Measurements from ENCODE around the gene LSM4. TPM values are rescaled to one million over a fixed set of nuclear protein-coding genes. Genes with fewer than 3 reads are reported as not detected.

Gene LSM4
- total and polyA plus RNA-seq, 7 donors, result 89.1 to 285 (median 144) TPM

DNA sequence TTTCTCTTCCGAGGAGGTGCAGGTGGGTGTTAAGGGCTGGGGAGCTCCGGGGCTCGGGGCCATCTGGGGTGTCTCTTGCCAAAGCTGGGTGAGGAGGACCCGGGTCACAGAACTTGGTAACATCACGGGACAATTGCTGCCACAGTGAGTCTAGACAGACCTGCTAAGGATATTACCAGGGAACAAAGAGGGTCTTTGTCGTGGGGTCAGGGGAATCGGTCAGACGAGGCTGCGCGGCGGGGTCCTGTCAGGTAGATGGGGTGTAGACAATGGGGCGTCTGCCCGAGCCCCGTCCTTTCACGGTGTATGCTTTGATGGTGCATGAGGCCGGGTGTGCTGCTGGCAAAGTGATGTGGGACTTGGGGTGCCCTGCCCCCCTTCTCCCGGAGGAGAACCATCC, 25.3 kb upstream of the LSM4 start:
- TF ChIP-seq POLR2A (IDR thresholded peaks at IDR 0.05) (no peak), EP300 (IDR thresholded peaks at IDR 0.05) (no peak), POLR2AphosphoS5 (IDR thresholded peaks at IDR 0.05) (no peak)
- TF ChIP-seq, protein P1, sequence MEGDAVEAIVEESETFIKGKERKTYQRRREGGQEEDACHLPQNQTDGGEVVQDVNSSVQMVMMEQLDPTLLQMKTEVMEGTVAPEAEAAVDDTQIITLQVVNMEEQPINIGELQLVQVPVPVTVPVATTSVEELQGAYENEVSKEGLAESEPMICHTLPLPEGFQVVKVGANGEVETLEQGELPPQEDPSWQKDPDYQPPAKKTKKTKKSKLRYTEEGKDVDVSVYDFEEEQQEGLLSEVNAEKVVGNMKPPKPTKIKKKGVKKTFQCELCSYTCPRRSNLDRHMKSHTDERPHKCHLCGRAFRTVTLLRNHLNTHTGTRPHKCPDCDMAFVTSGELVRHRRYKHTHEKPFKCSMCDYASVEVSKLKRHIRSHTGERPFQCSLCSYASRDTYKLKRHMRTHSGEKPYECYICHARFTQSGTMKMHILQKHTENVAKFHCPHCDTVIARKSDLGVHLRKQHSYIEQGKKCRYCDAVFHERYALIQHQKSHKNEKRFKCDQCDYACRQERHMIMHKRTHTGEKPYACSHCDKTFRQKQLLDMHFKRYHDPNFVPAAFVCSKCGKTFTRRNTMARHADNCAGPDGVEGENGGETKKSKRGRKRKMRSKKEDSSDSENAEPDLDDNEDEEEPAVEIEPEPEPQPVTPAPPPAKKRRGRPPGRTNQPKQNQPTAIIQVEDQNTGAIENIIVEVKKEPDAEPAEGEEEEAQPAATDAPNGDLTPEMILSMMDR (IDR thresholded peaks at IDR 0.05), result no peak
- H3K4me1 ChIP-seq, result peaks cover 0 to 6% (median 0%) of the 10 kb centered on the region in 4 donors
- H3K36me3 ChIP-seq, result peaks cover 0 to 15% (median 0%) of the 10 kb centered on the region in 4 donors
- H3K4me3 ChIP-seq, result no peak overlapping the region
- intact Hi-C loops (cut with DNase I), result no loop called here
- DNase-seq, result no peak
- H3K27ac ChIP-seq, result no peak overlapping the region
- H3K27me3 ChIP-seq, result no peaks in the 10 kb centered on the region
- 93 to 95% methylated on average over 17 of the region's 17 CpGs for WGBS, 2 donors
- H3K9me3 ChIP-seq, result no peaks in the 10 kb centered on the region

DNA sequence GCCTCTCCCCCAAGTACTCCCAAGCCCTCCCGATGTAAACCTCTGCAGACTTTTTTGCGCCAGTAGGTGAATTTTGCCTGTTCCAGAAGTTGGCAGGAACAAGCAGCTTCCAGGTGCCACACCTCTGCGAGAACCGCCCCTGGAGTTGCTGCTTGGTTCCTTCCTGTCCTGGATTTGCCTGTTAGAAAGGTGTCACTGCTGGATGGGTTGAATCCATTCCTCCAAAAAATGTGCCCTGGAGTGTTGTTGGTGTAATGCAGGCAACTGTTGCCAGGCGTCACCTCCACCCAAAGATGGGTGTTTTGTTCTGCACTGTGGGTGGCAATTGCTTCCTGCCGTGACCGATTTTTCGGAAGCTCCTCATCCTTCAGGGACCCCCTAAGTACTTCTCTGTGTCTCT, 23.2 kb upstream of the LSM4 start:
- TF ChIP-seq POLR2AphosphoS5 (IDR thresholded peaks at IDR 0.05) (no peak), EP300 (IDR thresholded peaks at IDR 0.05) (no peak), POLR2A (IDR thresholded peaks at IDR 0.05) (no peak)
- TF ChIP-seq, protein P1 (IDR thresholded peaks at IDR 0.05), result no peak
- Histone ChIP-seq H3K27ac (no peak overlapping the region), H3K4me3 (no peak overlapping the region), H3K36me3 (peaks cover 0 to 15% (median 0%) of the 10 kb centered on the region in 4 donors), H3K4me1 (peaks cover 0 to 12% (median 3%) of the 10 kb centered on the region in 4 donors), H3K27me3 (no peaks in the 10 kb centered on the region), H3K9me3 (no peaks in the 10 kb centered on the region)
- intact Hi-C loops (cut with DNase I), result no loop called here
- WGBS, 2 donors, result 41 to 77% methylated on average over 8 of the region's 8 CpGs
- DNase-seq, result no peak

DNA sequence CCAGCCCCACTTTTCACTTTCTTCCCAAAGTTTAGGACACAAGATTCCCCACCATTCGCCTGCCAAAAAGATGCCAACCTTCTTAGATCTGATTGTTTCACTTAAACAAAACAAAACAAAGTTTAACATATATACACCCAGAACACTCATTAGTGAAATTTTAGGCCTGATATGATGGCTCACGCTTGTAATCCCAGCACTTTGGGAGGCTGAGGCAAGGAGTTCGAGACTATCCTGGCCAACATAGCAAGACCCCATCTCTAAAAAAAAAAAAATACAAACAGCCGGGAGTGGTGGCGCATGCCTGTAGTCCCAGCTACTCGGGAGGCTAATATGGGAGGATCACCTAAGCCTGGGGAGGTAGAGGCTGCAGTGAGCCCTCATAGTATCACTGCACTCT, 22.4 kb upstream of the LSM4 start:
- Histone ChIP-seq H3K36me3 (peaks cover 0 to 8% (median 0%) of the 10 kb centered on the region in 4 donors), H3K27me3 (no peaks in the 10 kb centered on the region), H3K27ac (no peak overlapping the region), H3K4me3 (no peak overlapping the region), H3K9me3 (no peaks in the 10 kb centered on the region), H3K4me1 (peaks cover 0 to 15% (median 6%) of the 10 kb centered on the region in 4 donors)
- TF ChIP-seq POLR2A (IDR thresholded peaks at IDR 0.05) (no peak), EP300 (IDR thresholded peaks at IDR 0.05) (no peak), POLR2AphosphoS5 (IDR thresholded peaks at IDR 0.05) (no peak)
- TF ChIP-seq, protein P1 (IDR thresholded peaks at IDR 0.05), result no peak
- intact Hi-C loops (cut with DNase I), result no loop called here
- 88 to 96% methylated on average over 6 of the region's 6 CpGs for WGBS, 2 donors
- DNase-seq, result no peak

DNA sequence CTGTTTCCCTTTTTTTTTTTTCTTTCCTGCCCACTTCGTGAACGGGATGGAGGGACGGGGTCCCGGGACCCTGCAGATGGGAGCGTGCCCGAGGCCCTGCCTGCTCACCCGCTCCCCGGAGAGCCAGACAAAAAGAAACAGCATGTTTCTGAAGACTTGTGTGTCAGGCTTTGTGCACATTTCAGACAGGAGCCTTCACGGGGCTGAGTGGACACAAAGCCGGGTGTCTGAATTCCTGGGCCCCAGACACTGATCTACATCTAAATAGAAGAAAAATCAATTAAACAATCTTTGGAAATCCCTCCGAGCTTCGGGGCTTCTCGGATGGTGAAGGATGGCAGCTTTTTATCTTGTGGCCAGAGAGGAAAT, 21.7 kb upstream of the LSM4 start:
- no peak overlapping the region for H3K4me3 ChIP-seq
- WGBS, 2 donors, result 62 to 76% methylated on average over 13 of the region's 13 CpGs
- TF ChIP-seq, protein P1 (IDR thresholded peaks at IDR 0.05), result no peak
- no peak for TF ChIP-seq POLR2A (IDR thresholded peaks at IDR 0.05)
- no peak for TF ChIP-seq POLR2AphosphoS5 (IDR thresholded peaks at IDR 0.05)
- no peak for TF ChIP-seq EP300 (IDR thresholded peaks at IDR 0.05)
- no peak for DNase-seq
- H3K4me1 ChIP-seq, result peaks cover 0 to 22% (median 12%) of the 10 kb centered on the region in 4 donors
- H3K27ac ChIP-seq, result peak overlapping the region in 3 of 4 donors; percentile 19 to 39 (median 35)
- H3K27me3 ChIP-seq, result no peaks in the 10 kb centered on the region
- no peaks in the 10 kb centered on the region for H3K9me3 ChIP-seq
- peaks cover 0 to 7% (median 0%) of the 10 kb centered on the region in 4 donors for H3K36me3 ChIP-seq
- intact Hi-C loops (cut with DNase I), result loop anchor here (5.0 kb wide), 2 partner anchors 67 to 68 kb away; no protein-coding TSS in a partner anchor

All from sigmoid colon (tissue), 7 donors.